Gastrocnemius medialis (tissue), 4 donors: ENCODE data around the gene C11orf98. TPM values are rescaled to one million over a fixed set of nuclear protein-coding genes. Genes with fewer than 3 reads are reported as not detected.
"Not testable (repeated sequence)": the region's sequence is repeated elsewhere in the genome, so short reads cannot be mapped to it uniquely, and the experiment has no call there.

Experiments
- ATAC-seq, 2 donors: fragments of 150-250 bp; one replicate each; pipeline ENCODE4 v1.9.1; 2016
- DNase-seq, 2 donors: peaks; one replicate each; pipeline ENCODE4 v3.0.0-alpha.2; 2019
- H3K27ac ChIP-seq, 4 donors: fragments of 200-600 bp; sonication (generic); 1 replicate in 1 of 4; 2 replicates in 3 of 4; pipeline ENCODE4 v1.5.1; 2016 to 2018; ENCODE audit warnings: mild to moderate bottlenecking in 2 of 4, moderate library complexity in 1 of 4
- H3K27me3 ChIP-seq, 3 donors: fragments of 200-600 bp; sonication (generic) in 2 of 3; 1 replicate in 1 of 3; 2 replicates in 2 of 3; pipeline versions ENCODE4 v1.5.1 to v1.6.0; 2016 to 2019; ENCODE audit warnings: mild to moderate bottlenecking in 1 of 3, moderate library complexity in 1 of 3
- H3K36me3 ChIP-seq, 2 donors: fragments of 200-600 bp; sonication (generic) in 1 of 2; one replicate each; pipeline ENCODE4 v1.5.1; 2017 to 2018
- H3K4me1 ChIP-seq, 2 donors: fragments of 200-600 bp; sonication (generic) in 1 of 2; one replicate each; pipeline ENCODE4 v1.5.1; 2016 to 2017; ENCODE audit warnings: mild to moderate bottlenecking in 2 of 2
- H3K4me3 ChIP-seq, 4 donors: fragments of 200-600 bp; sonication (generic) in 3 of 4; 1 replicate in 1 of 4; 2 replicates in 3 of 4; pipeline ENCODE4 v1.5.1; 2016 to 2019; ENCODE audit warnings: mild to moderate bottlenecking in 2 of 4
- H3K9me3 ChIP-seq, 3 donors: fragments of 200-600 bp; sonication (generic) in 2 of 3; 1 replicate in 1 of 3; 2 replicates in 2 of 3; pipeline ENCODE4 v1.5.1; 2016 to 2019
- POLR2A ChIP-seq, 2 donors: fragments of 450-650 bp; IDR thresholded peaks; one replicate each; pipeline ENCODE4 v1.6.1; 2017; ENCODE audit warnings: antibody characterized with exemption in 2 of 2, mild to moderate bottlenecking in 2 of 2, moderate library complexity in 2 of 2
- in situ Hi-C, 4 donors: fragments of 200-750 bp; cut with MboI; loops; one replicate each; pipeline versions ENCODE4 v1.15.0 to v1.8.0; 2017; ENCODE audit warnings: low sequenced_read_pairs in 4 of 4
- intact Hi-C: fragments of 100-400 bp; cut with DNase I; formaldehyde crosslinking; loops from one replicate; pipeline ENCODE4 v1.15.1; 2023; ENCODE audit warnings: low total_unique reads
- total RNA-seq, 4 donors: library from RNA; depleted of rRNA; stranded (reverse); fragments of >200 nt; gene quantifications; one replicate each; pipeline versions ENCODE4 v1.1.0 to v1.2.3, GENCODE V29; 2016
- TF ChIP-seq, protein P1 (sequence below), 5 experiments: fragments of 450-650 bp in 3 of 5; fragments of 200-600 bp in 2 of 5; sonication (generic) in 2 of 5; IDR thresholded peaks in 4 of 5; conservative IDR thresholded peaks in 1 of 5; 1 replicate in 4 of 5; 2 replicates in 1 of 5; pipeline ENCODE4 v1.5.1; 2016 to 2019; ENCODE audit warnings: antibody characterized with exemption in 5 of 5, mild to moderate bottlenecking in 3 of 5, moderate library complexity in 3 of 5

The C11orf98 gene
- total RNA-seq, 4 donors from 2014 or later: 36.1 to 44.7 (median 41.3) TPM

DNA sequence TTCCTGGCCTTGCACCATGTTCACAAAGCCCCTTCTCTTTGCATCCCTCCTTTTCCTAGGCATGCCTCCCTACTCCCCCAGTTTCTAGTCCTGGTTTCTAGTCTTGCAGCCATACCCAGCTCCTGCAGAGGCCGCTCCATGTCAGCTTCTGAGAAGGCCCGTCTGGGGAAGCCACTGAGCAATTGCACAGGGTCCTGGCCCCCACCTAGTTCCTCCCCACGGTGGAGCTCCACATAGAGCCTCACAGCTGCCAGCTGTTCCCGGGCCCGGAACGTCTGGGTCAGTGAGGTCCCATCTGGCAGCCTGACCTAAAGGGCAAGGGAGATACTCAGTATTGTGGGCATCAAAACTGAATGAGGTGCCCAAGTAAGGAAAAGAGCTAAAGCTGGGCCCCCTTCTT is 11.7 kb upstream of the C11orf98 start:
- in situ Hi-C loops (loop anchor here in 2 of 4 donors (25.0 kb wide), 1 partner anchor 289 kb away; no protein-coding TSS in a partner anchor), intact Hi-C loops (loop anchor here (5.0 kb wide), 1 partner anchor 74 kb away; the partner anchor contains the start of gene MTA2)
- H3K27ac ChIP-seq: peak overlapping the region; percentile 88 to 97 (median 94)
- peaks cover 0 to 36% of the 10 kb centered on the region in 2 donors for H3K36me3 ChIP-seq
- peak overlapping the region in 3 of 4 donors; percentile 33 to 94 (median 91) for H3K4me3 ChIP-seq
- TF ChIP-seq, protein P1, sequence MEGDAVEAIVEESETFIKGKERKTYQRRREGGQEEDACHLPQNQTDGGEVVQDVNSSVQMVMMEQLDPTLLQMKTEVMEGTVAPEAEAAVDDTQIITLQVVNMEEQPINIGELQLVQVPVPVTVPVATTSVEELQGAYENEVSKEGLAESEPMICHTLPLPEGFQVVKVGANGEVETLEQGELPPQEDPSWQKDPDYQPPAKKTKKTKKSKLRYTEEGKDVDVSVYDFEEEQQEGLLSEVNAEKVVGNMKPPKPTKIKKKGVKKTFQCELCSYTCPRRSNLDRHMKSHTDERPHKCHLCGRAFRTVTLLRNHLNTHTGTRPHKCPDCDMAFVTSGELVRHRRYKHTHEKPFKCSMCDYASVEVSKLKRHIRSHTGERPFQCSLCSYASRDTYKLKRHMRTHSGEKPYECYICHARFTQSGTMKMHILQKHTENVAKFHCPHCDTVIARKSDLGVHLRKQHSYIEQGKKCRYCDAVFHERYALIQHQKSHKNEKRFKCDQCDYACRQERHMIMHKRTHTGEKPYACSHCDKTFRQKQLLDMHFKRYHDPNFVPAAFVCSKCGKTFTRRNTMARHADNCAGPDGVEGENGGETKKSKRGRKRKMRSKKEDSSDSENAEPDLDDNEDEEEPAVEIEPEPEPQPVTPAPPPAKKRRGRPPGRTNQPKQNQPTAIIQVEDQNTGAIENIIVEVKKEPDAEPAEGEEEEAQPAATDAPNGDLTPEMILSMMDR (IDR thresholded peaks at IDR 0.05 in 4 of 5, conservative IDR thresholded peaks at IDR 0.05 in 1 of 5): no peak
- TF ChIP-seq POLR2A (IDR thresholded peaks at IDR 0.05): no peak
- DNase-seq (peak in 1 of 2 donors; percentile 38), ATAC-seq (no peak)
- H3K9me3 ChIP-seq: no peaks in the 10 kb centered on the region
- H3K27me3 ChIP-seq: no peaks in the 10 kb centered on the region
- peaks cover 35 to 58% of the 10 kb centered on the region in 2 donors for H3K4me1 ChIP-seq

DNA sequence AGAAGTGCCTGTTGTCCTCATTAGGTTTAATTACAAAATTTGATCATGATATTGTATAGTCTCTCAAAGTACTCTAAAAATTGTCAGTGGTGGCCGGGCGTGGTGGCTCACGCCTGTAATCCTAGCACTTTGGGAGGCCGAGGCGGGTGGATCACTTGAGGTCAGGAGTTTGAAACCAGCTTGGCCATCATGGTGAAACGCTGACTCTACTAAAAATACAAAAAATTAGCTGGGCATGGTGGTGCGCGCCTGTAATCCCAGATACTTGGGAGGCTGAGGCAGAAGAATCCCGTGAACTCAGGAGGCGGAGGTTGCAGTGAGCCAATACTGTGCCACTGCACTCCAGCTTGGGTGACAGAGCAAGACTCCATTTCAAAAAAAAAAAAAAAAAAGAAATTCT is 10.4 kb upstream of the C11orf98 start:
- in situ Hi-C loops (loop anchor here in 2 of 4 donors (25.0 kb wide), 1 partner anchor 288 kb away; no protein-coding TSS in a partner anchor), intact Hi-C loops (loop anchor here (5.0 kb wide), 1 partner anchor 73 kb away; the partner anchor contains the start of gene MTA2)
- not testable (repeated sequence) for ATAC-seq, DNase-seq, H3K27me3 ChIP-seq, H3K9me3 ChIP-seq, H3K4me3 ChIP-seq
- Histone ChIP-seq H3K4me1 (peaks cover 41 to 57% of the 10 kb centered on the region in 2 donors), H3K36me3 (peaks cover 0 to 36% of the 10 kb centered on the region in 2 donors), H3K27ac (peak overlapping the region in 1 of 4 donors; percentile 97)

DNA sequence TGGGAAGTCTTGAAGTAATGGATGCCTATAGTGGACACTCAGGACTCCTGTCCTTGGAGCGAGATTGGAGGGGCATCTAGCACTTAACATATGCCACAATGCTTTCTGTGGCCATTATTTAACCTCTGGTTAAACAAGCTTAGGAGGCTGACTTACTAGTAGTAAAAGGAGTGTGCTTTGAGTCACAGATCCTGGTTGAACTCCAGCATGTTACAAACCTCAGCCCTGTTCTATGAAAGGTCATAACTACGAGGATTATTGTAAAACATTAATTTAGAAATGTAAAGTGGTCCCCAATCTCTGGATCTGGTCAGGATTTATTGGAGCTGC is 8.2 kb upstream of the C11orf98 start:
- intact Hi-C loops (no loop called here), in situ Hi-C loops (no loop called here)
- Histone ChIP-seq H3K9me3 (no peaks in the 10 kb centered on the region), H3K27ac (peak overlapping the region; percentile 78 to 91 (median 88)), H3K4me1 (peaks cover 40 to 56% of the 10 kb centered on the region in 2 donors), H3K36me3 (peaks cover 0 to 36% of the 10 kb centered on the region in 2 donors), H3K4me3 (peak overlapping the region in 1 of 4 donors; percentile 83), H3K27me3 (no peaks in the 10 kb centered on the region)
- TF ChIP-seq, protein P1 (IDR thresholded peaks at IDR 0.05 in 4 of 5, conservative IDR thresholded peaks at IDR 0.05 in 1 of 5): no peak
- TF ChIP-seq POLR2A (IDR thresholded peaks at IDR 0.05): no peak
- no peak for DNase-seq
- ATAC-seq: no peak

DNA sequence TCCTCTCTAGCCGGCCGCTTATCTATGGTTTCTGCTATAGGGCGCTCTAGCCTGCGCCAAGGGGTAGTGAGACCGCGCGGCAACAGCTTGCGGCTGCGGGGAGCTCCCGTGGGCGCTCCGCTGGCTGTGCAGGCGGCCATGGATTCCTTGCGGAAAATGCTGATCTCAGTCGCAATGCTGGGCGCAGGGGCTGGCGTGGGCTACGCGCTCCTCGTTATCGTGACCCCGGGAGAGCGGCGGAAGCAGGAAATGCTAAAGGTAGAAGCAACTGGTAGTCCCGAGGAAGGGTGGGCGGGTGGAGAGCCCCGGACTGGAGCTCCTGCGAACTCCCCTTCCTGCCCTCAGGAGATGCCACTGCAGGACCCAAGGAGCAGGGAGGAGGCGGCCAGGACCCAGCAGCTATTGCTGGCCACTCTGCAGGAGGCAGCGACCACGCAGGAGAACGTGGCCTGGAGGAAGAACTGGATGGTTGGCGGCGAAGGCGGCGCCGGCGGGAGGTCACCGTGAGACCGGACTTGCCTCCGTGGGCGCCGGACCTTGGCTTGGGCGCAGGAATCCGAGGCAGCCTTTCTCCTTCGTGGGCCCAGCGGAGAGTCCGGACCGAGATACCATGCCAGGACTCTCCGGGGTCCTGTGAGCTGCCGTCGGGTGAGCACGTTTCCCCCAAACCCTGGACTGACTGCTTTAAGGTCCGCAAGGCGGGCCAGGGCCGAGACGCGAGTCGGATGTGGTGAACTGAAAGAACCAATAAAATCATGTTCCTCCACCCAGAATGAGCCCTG is 6.8 kb upstream of the C11orf98 start, which contains the start of the genes LBHD1 and UQCC3:
Gene LBHD1, minus strand, starts transcription at position 660 of the 782 bp plus-strand sequence. CDS start 2,236 bp downstream, outside the sequence.
Gene UQCC3, plus strand, starts transcription at position 66 of the 782 bp plus-strand sequence. Its CDS starts 73 bp downstream, at position 139.
- in situ Hi-C loops: no loop called here

More for the DNA sequence above, 6.8 kb upstream of the C11orf98 start, which contains the start of the genes LBHD1 and UQCC3:
- H3K4me3 ChIP-seq: peak within 1 kb of the TSS; percentile 67 to 91 (median 81)
- intact Hi-C loops: no loop called here
- ATAC-seq: peak; percentile 82 to 87
- peak; percentile 64 to 73 for DNase-seq
- peaks cover 0 to 32% of the 10 kb centered on the region in 2 donors for H3K36me3 ChIP-seq
- peak; percentile 53 to 64 for TF ChIP-seq POLR2A (IDR thresholded peaks at IDR 0.05)
- TF ChIP-seq, protein P1 (IDR thresholded peaks at IDR 0.05 in 4 of 5, conservative IDR thresholded peaks at IDR 0.05 in 1 of 5): no peak
- no peaks in the 10 kb centered on the region for H3K9me3 ChIP-seq
- H3K4me1 ChIP-seq: peaks cover 40 to 55% of the 10 kb centered on the region in 2 donors
- H3K27me3 ChIP-seq: no peaks in the 10 kb centered on the region
- peak within 1 kb of the TSS; percentile 78 to 91 (median 88) for H3K27ac ChIP-seq
